Parathyroid adenoma (tissue), 2 donors: ENCODE measurements around the gene TMEM132D.

Experiments used
- H2AFZ ChIP-seq: fragments of 300-600 bp; sonication (generic); one replicate; pipeline ENCODE4 v1.7.0; 2017; ENCODE audit warnings: antibody characterized with exemption, mild to moderate bottlenecking
- H3K27ac ChIP-seq: fragments of 300-600 bp; sonication (generic); one replicate; pipeline ENCODE4 v1.7.0; 2017
- H3K27me3 ChIP-seq: fragments of 300-600 bp; sonication (generic); one replicate; pipeline ENCODE4 v1.7.0; 2017; ENCODE audit warnings: low read length; ENCODE audit not compliant: control insufficient read depth, insufficient read depth
- H3K36me3 ChIP-seq: fragments of 300-600 bp; sonication (generic); one replicate; pipeline ENCODE4 v1.7.0; 2017; ENCODE audit warnings: low read length; ENCODE audit not compliant: control insufficient read depth, insufficient read depth
- H3K4me1 ChIP-seq: fragments of 300-600 bp; sonication (generic); one replicate; pipeline ENCODE4 v1.7.0; 2017; ENCODE audit warnings: control low read depth
- H3K4me2 ChIP-seq: fragments of 300-600 bp; sonication (generic); one replicate; pipeline ENCODE4 v1.7.0; 2017; ENCODE audit warnings: low read length
- H3K4me3 ChIP-seq: fragments of 300-600 bp; sonication (generic); one replicate; pipeline ENCODE4 v1.7.0; 2017; ENCODE audit warnings: low read depth, low read length
- H3K79me2 ChIP-seq: fragments of 300-600 bp; sonication (generic); one replicate; pipeline ENCODE4 v1.7.0; 2017; ENCODE audit warnings: control low read depth
- H3K9ac ChIP-seq: fragments of 300-600 bp; sonication (generic); one replicate; pipeline ENCODE4 v1.7.0; 2017; ENCODE audit warnings: mild to moderate bottlenecking
- H3K9me3 ChIP-seq: fragments of 300-600 bp; sonication (generic); one replicate; pipeline ENCODE4 v1.7.0; 2017; ENCODE audit warnings: low read length; ENCODE audit not compliant: control insufficient read depth
- CTCF ChIP-seq: fragments of 300-600 bp; sonication (generic); IDR thresholded peaks from one replicate; pipeline ENCODE4 v1.7.0; 2017; ENCODE audit warnings: antibody characterized with exemption, mild to moderate bottlenecking
- donor health status: primary hyperparathyroidism.

TMEM132D gene

GRCh38 chr12:129186952-129187351 is 716.9 kb downstream of the TMEM132D start:
- H3K4me2 ChIP-seq: no peak overlapping the region
- H3K79me2 ChIP-seq: no peaks in the 10 kb centered on the region
- peaks cover 7% of the 10 kb centered on the region for H3K4me1 ChIP-seq
- no peak overlapping the region for H2AFZ ChIP-seq
- TF ChIP-seq CTCF: no peak
- H3K9ac ChIP-seq: no peak overlapping the region
- H3K27me3 ChIP-seq: no peaks in the 10 kb centered on the region
- no peaks in the 10 kb centered on the region for H3K9me3 ChIP-seq
- H3K4me3 ChIP-seq: no peak overlapping the region
- no peak overlapping the region for H3K27ac ChIP-seq
- H3K36me3 ChIP-seq: no peaks in the 10 kb centered on the region

- Histone ChIP-seq H3K4me1 (peaks cover 7% of the 10 kb centered on the region), H3K27ac (no peak overlapping the region)
- no peak for TF ChIP-seq CTCF
Observed at GRCh38 chr12:129185855-129186254, 718.0 kb downstream of the TMEM132D start.

GRCh38 chr12:129184127-129184928 is 719.5 kb downstream of the TMEM132D start:
- Histone ChIP-seq H2AFZ (peak overlapping the region; percentile 66), H3K9ac (no peak overlapping the region)
- TF ChIP-seq CTCF: no peak

More at GRCh38 chr12:129185855-129186254, 718.0 kb downstream of the TMEM132D start:
- Histone ChIP-seq H3K36me3 (no peaks in the 10 kb centered on the region), H2AFZ (no peak overlapping the region), H3K9me3 (no peaks in the 10 kb centered on the region), H3K79me2 (no peaks in the 10 kb centered on the region), H3K27me3 (no peaks in the 10 kb centered on the region), H3K4me2 (no peak overlapping the region), H3K9ac (no peak overlapping the region), H3K4me3 (no peak overlapping the region)

GRCh38 chr12:129179941-129180553 is 723.8 kb downstream of the TMEM132D start:
- no peak overlapping the region for H3K4me3 ChIP-seq
- H3K9ac ChIP-seq: no peak overlapping the region
- H3K4me2 ChIP-seq: no peak overlapping the region
- no peak overlapping the region for H3K27ac ChIP-seq
- H3K36me3 ChIP-seq: no peaks in the 10 kb centered on the region
- no peaks in the 10 kb centered on the region for H3K9me3 ChIP-seq
- H3K4me1 ChIP-seq: peaks cover 7% of the 10 kb centered on the region
- TF ChIP-seq CTCF: no peak
- H3K27me3 ChIP-seq: no peaks in the 10 kb centered on the region
- H2AFZ ChIP-seq: no peak overlapping the region
- H3K79me2 ChIP-seq: no peaks in the 10 kb centered on the region

More at GRCh38 chr12:129184127-129184928, 719.5 kb downstream of the TMEM132D start:
- Histone ChIP-seq H3K27me3 (no peaks in the 10 kb centered on the region), H3K79me2 (no peaks in the 10 kb centered on the region), H3K4me2 (peak overlapping the region; percentile 35), H3K9me3 (no peaks in the 10 kb centered on the region), H3K27ac (no peak overlapping the region), H3K36me3 (no peaks in the 10 kb centered on the region), H3K4me3 (no peak overlapping the region), H3K4me1 (peaks cover 7% of the 10 kb centered on the region)
